C4-2B (cell line): ENCODE results near the gene CYP19A1.

ENCODE experiments used
- ZFX ChIP-seq: fragments of 450-650 bp; IDR thresholded peaks from 2 replicates; pipeline ENCODE4 v1.6.1; 2017
- TF ChIP-seq, protein P1 (sequence below): fragments of 450-650 bp; conservative IDR thresholded peaks from 2 replicates; pipeline ENCODE4 v1.5.1; 2017; ENCODE audit warnings: mild to moderate bottlenecking

DNA sequence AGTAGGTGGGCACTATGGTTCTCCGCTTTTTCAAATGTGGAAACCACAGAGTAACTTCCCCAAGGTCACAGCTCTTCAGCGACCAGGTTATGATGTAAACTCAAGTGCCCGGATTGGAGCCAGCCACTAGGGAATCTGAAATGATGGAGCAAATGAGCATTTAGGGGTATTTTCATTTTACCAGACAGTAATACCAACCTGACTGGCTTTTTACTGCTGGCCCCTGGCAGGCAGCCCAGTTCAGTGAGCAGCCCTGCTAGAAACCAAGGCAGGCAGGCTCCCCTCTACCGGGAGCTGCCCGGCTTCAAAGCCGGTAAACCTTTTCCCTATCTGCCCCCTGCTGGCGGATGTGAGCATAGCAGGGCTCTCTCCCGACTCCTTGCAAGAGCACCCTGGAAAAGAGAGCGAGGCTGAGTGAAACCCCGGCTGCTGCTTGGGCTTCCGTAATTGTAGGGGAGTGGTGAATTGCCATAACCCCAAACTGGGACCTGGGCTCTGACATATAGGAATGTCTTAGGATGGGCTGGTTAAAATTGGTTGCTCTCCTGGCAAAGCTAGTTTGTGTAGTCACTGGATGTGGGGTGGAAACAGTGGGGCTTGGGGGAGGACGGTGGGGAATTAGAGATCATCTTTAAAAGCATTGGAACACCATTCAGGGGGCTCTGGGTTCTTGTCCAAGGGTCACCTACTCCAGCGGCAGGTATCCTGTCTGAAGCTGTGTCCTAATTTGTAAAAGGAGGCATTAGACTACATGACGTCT lies 145.7 kb downstream of the CYP19A1 start:
- TF ChIP-seq, protein P1, sequence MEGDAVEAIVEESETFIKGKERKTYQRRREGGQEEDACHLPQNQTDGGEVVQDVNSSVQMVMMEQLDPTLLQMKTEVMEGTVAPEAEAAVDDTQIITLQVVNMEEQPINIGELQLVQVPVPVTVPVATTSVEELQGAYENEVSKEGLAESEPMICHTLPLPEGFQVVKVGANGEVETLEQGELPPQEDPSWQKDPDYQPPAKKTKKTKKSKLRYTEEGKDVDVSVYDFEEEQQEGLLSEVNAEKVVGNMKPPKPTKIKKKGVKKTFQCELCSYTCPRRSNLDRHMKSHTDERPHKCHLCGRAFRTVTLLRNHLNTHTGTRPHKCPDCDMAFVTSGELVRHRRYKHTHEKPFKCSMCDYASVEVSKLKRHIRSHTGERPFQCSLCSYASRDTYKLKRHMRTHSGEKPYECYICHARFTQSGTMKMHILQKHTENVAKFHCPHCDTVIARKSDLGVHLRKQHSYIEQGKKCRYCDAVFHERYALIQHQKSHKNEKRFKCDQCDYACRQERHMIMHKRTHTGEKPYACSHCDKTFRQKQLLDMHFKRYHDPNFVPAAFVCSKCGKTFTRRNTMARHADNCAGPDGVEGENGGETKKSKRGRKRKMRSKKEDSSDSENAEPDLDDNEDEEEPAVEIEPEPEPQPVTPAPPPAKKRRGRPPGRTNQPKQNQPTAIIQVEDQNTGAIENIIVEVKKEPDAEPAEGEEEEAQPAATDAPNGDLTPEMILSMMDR, result peak; percentile 96
- TF ChIP-seq ZFX, result no peak
